ENCODE data around the gene NRL. TPM values are rescaled to one million over a fixed set of nuclear protein-coding genes. Genes with fewer than 3 reads are reported as not detected.

NRL gene
- total RNA-seq, 1 experiment from 2014 or later, result 0.66 TPM

DNA sequence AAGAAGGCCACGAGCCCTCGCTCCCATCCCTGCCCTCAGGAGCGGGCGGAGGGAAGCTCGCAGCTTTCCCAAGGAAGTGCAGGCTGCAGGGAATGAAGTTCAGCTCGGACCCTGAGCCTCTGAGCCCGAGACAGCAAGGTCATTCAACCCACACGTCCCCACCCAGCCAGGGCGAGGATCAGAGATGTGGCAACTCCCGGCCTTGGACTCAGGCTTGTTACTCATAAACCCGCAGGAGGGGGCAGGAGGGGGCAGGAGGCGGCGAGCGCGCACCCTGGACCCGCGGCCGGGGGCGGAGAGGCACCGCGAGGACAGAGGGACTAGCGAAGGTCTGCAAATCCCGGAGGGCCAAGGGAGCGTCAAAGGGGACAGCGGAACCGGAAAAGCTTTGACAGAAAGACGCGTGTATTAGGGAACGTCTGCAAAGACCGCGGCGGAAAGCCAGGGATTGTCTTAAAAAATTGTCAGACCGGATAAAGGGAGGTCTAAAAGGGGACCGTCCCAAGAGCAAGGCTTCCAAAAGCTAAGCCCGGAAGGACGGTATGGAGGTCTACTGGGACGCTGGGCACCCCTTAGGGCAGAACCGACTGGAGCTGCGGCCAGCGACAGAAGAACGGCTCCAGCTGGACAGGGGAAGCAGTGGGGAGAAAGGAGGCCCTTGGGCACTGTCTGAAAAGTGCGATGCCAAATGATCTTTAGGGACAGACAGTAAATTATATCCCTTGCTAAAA is 783 bp downstream of the NRL start (continued):
- TF ChIP-seq, protein P1, sequence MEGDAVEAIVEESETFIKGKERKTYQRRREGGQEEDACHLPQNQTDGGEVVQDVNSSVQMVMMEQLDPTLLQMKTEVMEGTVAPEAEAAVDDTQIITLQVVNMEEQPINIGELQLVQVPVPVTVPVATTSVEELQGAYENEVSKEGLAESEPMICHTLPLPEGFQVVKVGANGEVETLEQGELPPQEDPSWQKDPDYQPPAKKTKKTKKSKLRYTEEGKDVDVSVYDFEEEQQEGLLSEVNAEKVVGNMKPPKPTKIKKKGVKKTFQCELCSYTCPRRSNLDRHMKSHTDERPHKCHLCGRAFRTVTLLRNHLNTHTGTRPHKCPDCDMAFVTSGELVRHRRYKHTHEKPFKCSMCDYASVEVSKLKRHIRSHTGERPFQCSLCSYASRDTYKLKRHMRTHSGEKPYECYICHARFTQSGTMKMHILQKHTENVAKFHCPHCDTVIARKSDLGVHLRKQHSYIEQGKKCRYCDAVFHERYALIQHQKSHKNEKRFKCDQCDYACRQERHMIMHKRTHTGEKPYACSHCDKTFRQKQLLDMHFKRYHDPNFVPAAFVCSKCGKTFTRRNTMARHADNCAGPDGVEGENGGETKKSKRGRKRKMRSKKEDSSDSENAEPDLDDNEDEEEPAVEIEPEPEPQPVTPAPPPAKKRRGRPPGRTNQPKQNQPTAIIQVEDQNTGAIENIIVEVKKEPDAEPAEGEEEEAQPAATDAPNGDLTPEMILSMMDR (IDR thresholded peaks at IDR 0.05 in 2 of 3, conservative IDR thresholded peaks at IDR 0.05 in 1 of 3; ENCODE audit: borderline replicate concordance in 1 of 3, insufficient read depth in 1 of 3, low read depth in 2 of 3, low read length in 2 of 3), result no peak
- TF ChIP-seq POLR2A (IDR thresholded peaks at IDR 0.05; ENCODE audit: borderline replicate concordance, extremely low read depth, insufficient read depth, insufficient read length), result peak; percentile 73
- 0 out of 2 replicates have a peak, but pooled peaks have one; percentile 2 for TF ChIP-seq RAD21 (IDR thresholded peaks at IDR 0.05; ENCODE audit: low read depth)
- TF ChIP-seq JUND (IDR thresholded peaks at IDR 0.05), result no peak

DNA sequence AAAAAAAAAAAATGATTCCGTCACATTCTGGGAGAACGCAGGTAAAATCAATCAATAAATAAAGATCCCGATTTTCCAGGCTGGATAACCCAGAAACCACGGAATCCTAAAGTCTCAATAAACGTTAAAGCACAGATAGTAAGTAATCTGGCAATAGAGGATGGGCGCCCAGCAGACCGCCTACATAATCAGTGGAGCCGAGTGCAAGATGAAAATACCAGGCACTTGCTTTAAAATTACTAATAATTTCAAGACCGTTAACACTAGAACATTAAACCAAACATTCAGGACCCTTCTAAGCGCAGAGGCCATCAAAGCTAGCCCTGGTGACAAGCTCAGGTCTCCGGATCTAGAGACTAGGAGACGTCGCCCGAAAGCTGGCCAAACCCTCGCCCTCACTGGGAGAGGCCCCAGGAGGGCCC is 1.4 kb downstream of the NRL start:
- TSS peak; percentile 93 for BruUV-seq (replicated peaks)
- POLR2A ChIA-PET, result interaction anchor here (0.8 to 2.6 kb wide), 9 partner anchors 9 to 184 kb away, joined by 3 to 49 read pairs (median 8); partner anchors contain the start of genes EMC9, FITM1, IRF9 and PCK2
- Histone ChIP-seq H2AFZ (ENCODE audit: low read depth, low read length, poor library complexity, severe bottlenecking) (no peak overlapping the region), H3K4me3 (replicated peaks in 1 of 2; ENCODE audit: low read depth in 1 of 2, low read length in 2 of 2) (peak overlapping the region; percentile 86 to 92), H3K9ac (ENCODE audit: low read length) (peak overlapping the region; percentile 84), H3K9me3 (ENCODE audit: control insufficient read depth in 1 of 2, insufficient read depth in 1 of 2, low read depth in 1 of 2, low read length in 2 of 2) (no peaks in the 10 kb centered on the region), H3K4me1 (ENCODE audit: control insufficient read depth in 1 of 2, insufficient read depth in 2 of 2, low read length in 2 of 2) (peaks cover 8 to 25% of the 10 kb centered on the region in 2 experiments; a peak in 3 of 4 replicates), H4K20me1 (ENCODE audit: insufficient read depth) (no peaks in the 10 kb centered on the region), H3K27me3 (ENCODE audit: insufficient read depth, low read length) (no peaks in the 10 kb centered on the region), H3K27ac (ENCODE audit: low read depth, low read length) (peak overlapping the region; percentile 97), H3K9me2 (ENCODE audit: insufficient read depth) (no peaks in the 10 kb centered on the region), H3K79me2 (ENCODE audit: insufficient read depth, low read length) (peaks cover 14% of the 10 kb centered on the region; the same call in 1 of the 2 replicates), H3K4me2 (ENCODE audit: low read length) (peak overlapping the region; percentile 95), H3K36me3 (ENCODE audit: control insufficient read depth in 1 of 2, insufficient read depth in 2 of 2, low read length in 2 of 2) (peaks cover 0 to 6% of the 10 kb centered on the region in 2 experiments; a peak in 1 of 4 replicates)
- CTCF ChIA-PET, result interaction anchor here (1.2 to 2.1 kb wide), 3 partner anchors 9 to 55 kb away, joined by 3 to 11 read pairs (median 3); partner anchors contain the start of gene PSME1
- intact Hi-C loops (cut with micrococcal nuclease), result loop anchor here (5.0 kb wide), 1 partner anchor 99 kb away; the partner anchor contains the start of gene CHMP4A
- ATAC-seq (no peak; the same call in 1 of the 2 replicates), DNase-seq (ENCODE audit: low read depth, low spot score) (no peak)
- TF ChIP-seq EZH2 (IDR thresholded peaks at IDR 0.05) (no peak), YY1 (IDR thresholded peaks at IDR 0.05; ENCODE audit: extremely low read depth, insufficient replicate concordance, low read depth, low read length) (no peak), REST (IDR thresholded peaks at IDR 0.05; ENCODE audit: low read depth) (no peak), JUND (IDR thresholded peaks at IDR 0.05) (no peak), TCF7L2 (IDR thresholded peaks at IDR 0.05; ENCODE audit: borderline replicate concordance, extremely low read depth, insufficient read depth, insufficient read length) (no peak), SRF (IDR thresholded peaks at IDR 0.05; ENCODE audit: low read depth) (no peak), SP1 (IDR thresholded peaks at IDR 0.05; ENCODE audit: low read depth) (no peak)
- TF ChIP-seq, protein P1 (IDR thresholded peaks at IDR 0.05 in 2 of 3, conservative IDR thresholded peaks at IDR 0.05 in 1 of 3; ENCODE audit: borderline replicate concordance in 1 of 3, insufficient read depth in 1 of 3, low read depth in 2 of 3, low read length in 2 of 3), result no peak
- TF ChIP-seq, protein P2, sequence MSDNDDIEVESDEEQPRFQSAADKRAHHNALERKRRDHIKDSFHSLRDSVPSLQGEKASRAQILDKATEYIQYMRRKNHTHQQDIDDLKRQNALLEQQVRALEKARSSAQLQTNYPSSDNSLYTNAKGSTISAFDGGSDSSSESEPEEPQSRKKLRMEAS (IDR thresholded peaks at IDR 0.05), result no peak
- TF ChIP-seq, protein P3, sequence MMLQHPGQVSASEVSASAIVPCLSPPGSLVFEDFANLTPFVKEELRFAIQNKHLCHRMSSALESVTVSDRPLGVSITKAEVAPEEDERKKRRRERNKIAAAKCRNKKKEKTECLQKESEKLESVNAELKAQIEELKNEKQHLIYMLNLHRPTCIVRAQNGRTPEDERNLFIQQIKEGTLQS (IDR thresholded peaks at IDR 0.05), result no peak
- RAD21 ChIA-PET (ENCODE audit: low non-redundant PET in 1 of 2, low total read pairs in 2 of 2, uncharacterized antibody in 2 of 2, unreplicated experiment in 2 of 2), result interaction anchor here (0.6 to 1.7 kb wide), 2 partner anchors 14 to 23 kb away, joined by 3 to 5 read pairs; partner anchors contain the start of gene PSME1 (in 1 of the 2)

Data from HCT116 (cell line).